GM18502 (cell line): Measurements from ENCODE around the gene PRDM16.

Experiments used
- ATAC-seq: cut with Tn5 transposase; IDR thresholded peaks from one replicate; pipeline ENCODE4 v1.9.1; 2021; ENCODE audit warnings: mild to moderate bottlenecking; ENCODE audit not compliant: unreplicated experiment, poor library complexity

PRDM16 gene

DNA sequence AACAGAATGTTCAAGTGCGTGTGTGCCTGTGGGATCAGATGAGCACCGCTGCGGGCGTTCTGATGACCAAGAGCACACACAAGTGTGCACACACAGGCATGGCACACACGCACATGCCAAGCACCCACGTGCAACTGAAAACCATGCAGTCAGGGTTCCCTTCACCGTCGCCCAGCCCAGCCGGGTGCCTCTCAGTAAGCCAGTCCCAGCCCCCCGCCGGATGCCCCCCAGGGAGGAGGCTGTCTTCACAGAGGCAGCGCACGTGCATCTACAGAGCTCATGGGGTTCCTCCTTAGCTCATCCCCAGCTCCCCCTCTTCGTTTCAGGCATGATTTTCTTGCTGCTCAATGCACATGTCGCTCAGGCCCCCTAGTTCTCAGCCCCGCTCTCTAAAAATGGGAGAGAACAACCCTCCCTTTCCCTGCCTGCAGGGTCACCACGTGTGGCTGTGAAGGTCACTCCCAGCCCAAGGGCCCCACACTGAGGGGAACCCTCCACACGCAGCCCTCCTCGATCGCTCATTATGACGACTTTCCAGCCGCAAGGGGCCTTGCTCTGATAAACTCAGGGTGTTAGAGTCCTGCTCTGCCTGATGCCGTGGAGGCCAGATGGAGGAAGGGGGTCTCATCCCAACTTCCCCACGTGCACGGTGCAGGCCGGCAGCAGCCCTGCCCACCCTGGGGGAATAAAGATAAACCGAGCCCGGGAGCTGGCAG lies 355.1 kb downstream of the PRDM16 start:
- ATAC-seq, result no peak

DNA sequence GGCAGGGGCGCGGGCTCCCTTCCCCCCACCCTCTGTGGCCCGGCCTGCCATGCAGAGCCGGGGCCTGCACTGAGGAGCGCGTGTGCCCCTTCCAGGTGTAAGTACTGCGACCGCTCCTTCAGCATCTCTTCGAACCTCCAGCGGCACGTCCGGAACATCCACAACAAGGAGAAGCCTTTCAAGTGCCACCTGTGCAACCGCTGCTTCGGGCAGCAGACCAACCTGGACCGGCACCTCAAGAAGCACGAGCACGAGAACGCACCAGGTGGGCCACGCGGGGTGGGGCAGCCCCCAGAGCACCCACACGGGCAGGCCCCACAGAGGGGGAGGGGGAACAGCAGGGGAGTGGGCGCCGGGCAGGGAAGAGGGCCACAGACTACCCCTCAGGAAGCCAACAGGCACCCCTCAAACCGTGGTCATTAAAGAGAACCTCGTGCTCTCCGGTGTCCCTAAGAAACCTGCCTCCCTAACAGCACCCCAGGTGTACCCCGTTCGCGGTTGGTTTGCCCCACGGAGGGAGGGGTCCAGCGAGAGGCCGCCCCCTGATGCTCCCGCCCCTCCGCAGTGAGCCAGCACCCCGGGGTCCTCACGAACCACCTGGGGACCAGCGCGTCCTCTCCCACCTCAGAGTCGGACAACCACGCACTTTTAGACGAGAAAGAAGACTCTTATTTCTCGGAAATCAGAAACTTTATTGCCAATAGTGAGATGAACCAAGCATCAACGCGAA lies 356.6 kb downstream of the PRDM16 start:
- ATAC-seq, result no peak

DNA sequence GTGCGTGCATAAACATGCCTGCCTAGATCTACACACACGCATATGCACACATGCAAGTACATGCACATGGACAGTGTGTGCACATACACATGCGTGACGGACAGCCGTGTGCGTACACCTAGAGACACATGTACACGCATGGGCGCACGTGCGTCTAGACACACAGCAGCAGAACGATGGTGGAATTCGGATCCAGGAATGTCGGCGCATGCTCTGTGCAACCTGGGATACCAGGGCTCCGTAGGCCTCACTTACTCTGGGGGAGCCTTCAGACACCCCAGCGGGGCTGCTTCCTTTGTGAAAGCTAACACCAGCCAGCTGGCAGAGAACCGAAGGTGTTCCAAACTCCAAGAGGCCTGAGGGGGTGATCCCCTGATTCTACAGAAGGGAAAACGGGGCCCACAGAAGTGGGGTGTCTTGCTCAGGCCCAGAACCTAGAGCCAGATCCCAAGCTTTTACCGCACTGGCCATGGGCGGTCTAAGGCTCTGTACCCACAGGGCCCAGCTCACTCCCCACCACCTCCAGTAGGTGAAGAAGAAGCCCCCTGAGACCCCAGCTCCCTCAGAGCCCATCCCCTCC lies 358.0 kb downstream of the PRDM16 start:
- no peak for ATAC-seq

DNA sequence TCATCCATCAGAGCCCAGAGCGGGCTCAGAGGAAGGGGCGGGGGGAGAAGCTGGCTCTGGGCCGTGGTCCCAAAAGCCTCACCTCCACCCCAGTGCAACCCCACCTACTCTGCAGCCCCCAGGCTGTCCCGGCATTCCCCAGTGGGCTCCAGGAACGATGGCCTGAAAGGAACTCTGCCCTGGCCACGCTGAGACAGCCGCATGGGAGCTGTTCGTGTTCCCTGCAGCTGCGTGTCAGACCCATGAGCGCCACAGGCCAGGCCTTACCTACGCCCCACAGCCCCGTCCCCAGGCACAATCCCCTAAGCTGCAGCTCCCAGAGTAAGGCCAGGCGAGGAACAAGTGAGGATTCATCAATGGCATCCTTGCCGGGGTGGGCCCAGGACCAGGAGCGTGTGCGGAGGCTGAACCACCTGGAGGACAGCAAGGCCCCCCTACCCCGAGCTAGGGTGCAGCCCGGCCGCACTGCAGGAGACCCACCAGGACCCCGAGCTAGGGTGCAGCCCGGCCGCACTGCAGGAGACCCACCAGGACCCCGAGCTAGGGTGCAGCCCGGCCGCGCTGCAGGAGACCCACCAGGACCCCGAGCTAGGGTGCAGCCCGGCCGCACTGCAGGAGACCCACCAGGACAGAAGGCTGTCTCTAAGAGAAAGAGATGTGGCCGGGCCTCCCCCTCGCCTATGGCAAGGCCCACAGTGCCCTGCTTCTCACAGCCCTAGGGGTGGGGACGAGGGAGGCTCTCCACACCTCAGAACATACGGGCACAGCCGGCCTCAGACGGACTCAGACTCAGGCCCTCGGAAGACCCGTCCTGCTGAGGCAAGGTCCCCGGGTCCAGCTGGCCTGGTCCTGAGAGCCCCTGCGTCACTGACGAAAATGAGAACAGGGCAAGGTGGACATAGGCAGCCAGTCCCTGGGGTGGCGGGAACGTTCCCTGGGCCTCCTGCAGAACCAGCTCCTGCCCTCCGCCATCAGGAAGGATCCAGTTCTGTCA lies 359.0 kb downstream of the PRDM16 start:
- no peak for ATAC-seq

DNA sequence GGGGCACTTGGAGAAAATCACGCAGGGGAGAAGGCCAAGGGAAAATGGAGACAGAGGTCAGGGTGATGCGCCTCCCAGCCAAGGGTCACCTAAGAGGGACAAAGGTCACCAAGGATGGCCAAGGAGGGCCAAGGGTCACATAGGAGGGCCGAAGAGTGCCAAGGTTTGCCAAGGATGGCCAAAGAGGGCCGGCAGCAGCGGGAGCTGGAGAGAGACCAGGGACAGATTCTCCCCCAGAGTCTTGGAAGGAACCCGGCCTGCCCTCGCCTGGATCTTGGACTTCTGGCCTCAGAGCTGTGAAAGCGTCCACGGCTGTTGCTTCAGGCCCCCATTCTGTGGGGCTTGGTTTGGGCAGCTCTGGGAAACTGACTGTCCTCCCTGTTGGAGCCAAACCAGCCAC lies 359.9 kb downstream of the PRDM16 start:
- ATAC-seq, result no peak

DNA sequence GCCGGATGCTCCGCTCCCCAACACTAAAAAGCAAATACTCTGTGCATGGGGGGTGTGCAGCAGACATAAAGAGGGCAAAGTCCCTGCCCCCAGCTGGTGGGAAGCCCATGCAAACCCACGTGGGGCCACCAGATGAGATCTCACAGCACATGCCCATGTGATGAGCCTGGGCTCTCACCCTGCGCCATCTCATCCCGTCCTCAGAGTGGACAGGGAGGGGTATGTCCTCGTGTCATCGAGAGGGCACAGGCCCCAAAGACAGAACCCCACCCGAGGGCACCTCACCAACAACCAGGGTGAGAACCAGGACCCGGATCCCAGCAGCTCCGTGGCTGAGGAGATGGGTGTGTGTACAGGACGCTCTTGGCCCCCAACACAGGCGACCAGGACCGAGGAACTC lies 360.3 kb downstream of the PRDM16 start:
- no peak for ATAC-seq

DNA sequence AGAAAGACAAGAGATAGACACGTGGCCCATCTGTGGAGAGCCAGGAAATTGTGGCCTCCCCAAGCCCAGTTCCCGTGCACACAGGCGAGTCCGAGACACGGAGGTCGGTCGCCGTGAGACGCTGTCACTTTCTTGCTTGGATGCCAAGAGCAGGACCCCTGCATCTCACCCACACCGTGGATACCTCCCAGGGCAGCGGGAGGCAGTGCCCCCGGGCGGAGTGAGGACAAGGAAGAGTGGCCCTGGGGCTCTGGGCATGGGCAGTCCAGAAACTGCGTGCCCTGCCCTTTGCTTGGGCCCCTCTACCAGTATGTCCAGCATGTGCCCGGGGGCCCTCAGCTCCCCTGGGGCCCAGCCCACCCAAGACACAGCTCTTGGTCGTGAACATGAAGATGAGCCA lies 360.8 kb downstream of the PRDM16 start:
- ATAC-seq, result no peak

DNA sequence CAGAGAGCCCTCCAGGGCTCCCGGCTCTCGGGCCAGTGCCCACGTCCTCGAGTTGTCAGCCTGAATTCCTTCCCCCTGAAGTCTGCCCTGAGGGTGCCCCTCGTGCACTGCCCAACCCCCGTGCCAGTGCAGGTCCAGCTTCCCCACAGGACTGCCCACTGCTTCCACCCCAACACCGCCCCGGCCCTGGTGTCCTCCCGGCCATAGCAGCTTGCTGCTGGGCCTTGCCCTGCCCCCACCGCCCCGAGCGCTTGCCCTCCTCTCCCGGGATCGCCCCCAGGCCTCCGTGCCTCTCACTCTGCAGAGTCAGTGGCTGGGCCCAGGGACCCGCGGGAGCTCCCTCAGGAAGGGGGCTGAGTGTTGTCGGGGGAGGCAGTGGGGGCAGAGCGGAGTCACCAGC lies 361.4 kb downstream of the PRDM16 start:
- no peak for ATAC-seq

DNA sequence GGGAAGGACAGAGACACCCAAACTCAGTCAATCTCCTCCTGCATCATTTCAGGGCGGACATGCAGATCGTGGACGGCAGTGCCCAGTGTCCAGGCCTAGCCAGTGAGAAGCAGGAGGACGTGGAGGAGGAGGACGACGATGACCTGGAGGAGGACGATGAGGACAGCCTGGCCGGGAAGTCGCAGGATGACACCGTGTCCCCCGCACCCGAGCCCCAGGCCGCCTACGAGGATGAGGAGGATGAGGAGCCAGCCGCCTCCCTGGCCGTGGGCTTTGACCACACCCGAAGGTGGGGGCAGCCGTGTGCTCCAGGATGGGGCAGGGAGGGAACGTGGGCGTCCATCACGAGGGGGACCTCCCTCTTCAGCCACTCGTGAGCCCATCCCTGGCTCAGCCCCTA lies 361.8 kb downstream of the PRDM16 start:
- ATAC-seq, result no peak

DNA sequence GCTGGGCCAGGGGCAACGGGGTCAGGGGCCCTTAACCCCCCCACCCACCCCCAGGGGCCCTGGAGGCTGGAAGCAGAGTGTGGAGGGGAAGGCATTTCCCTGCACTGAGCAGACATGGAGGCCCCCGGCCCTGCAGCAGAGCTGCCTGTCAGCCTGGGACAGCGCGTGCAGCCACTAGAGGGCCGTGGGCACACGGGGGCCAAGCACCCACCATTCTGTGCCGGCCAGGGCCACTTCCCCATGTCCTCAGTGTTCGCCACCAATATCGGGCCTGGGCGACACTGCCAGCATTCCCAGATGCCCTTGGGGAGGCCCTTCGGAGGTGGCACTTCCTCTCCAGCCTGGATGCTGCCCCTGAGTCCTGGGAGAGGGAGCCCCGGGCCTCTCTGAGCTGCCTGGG lies 362.3 kb downstream of the PRDM16 start:
- no peak for ATAC-seq

DNA sequence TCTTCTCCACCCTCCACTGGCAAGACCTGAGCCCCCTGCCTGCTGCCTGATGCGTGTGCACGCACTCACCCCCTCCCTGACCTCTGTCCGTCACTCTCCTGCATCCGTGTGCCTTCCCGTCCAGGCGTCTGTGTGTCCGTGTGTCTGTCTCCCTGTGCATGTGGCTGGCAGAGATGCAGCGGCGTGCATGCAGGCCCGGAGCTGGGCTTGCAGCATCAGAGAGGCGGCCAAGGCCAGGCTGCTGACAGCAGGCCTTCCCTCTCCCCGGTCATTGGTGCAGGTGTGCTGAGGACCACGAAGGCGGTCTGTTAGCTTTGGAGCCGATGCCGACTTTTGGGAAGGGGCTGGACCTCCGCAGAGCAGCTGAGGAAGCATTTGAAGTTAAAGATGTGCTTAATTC lies 362.7 kb downstream of the PRDM16 start:
- ATAC-seq, result no peak

DNA sequence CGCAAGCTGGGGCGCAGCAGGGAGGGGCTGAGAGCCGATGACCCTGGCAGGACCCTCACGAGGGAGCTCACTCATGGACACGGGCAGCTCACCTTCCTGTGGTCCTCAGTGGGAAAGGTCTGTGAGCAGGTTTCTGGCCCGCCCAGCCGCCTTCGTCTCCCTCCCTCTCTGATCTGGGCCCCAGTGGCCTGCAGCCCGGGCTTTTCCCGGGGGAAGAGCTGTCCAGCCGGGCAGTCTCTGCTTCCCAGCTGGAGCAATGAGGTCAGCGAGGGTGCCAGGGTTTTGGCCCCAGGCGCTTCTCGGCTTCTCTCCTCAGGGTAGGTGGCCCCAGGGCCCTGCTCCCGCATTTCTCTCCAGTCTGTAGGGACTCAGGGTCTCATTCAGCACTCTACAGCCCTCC lies 363.3 kb downstream of the PRDM16 start:
- ATAC-seq, result no peak

DNA sequence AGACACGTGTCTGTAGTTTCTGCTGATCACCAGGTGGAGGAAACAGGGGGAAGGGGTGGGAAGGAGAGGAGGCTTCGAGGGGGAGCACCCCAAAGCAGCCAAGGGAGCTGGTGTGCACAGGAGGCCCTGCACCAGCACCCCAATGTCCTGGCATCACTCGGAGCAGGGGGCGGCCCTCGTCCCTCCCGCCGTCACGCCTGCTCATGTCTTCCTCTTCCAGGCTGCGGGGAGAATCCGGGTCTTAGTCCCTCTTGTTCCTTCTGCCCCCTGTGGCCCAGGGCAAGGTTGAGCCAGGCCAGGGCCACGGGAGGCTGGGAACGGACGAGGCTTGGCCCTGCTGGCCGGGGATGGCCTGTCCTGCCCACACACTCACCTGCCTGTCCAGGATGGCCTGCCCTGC lies 364.1 kb downstream of the PRDM16 start:
- ATAC-seq, result no peak

DNA sequence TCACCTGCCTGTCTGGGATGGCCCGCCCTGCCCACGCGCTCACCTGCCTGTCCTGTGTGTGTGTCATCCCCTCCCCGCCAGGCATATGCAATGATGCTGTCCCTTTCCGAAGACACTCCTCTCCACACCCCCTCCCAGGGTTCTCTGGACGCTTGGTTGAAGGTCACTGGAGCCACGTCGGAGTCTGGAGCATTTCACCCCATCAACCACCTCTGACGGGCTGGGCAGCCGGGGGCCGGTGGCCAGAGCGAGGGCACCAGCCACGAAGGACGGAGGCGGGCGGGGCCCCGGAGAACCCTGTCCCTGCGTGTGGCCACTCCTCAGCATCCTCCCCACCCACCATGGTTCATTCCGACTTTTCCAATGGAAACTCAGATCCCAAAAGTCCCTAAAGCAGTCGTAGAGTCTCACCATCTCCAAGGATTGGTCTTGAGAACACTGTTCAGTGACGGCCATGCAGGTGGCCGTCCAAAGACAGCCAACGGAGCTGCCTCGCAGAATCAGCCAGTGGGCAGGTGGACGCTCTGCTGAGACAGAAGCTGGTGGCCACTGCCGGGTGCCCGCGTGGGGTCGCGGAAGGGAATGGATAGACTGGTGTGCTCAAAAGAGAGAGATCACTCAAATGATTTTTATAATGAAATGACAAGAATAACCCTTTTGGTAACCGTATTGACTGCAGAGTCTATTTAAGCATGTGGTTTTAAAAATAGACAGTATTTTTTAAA lies 364.8 kb downstream of the PRDM16 start:
- ATAC-seq, result no peak

DNA sequence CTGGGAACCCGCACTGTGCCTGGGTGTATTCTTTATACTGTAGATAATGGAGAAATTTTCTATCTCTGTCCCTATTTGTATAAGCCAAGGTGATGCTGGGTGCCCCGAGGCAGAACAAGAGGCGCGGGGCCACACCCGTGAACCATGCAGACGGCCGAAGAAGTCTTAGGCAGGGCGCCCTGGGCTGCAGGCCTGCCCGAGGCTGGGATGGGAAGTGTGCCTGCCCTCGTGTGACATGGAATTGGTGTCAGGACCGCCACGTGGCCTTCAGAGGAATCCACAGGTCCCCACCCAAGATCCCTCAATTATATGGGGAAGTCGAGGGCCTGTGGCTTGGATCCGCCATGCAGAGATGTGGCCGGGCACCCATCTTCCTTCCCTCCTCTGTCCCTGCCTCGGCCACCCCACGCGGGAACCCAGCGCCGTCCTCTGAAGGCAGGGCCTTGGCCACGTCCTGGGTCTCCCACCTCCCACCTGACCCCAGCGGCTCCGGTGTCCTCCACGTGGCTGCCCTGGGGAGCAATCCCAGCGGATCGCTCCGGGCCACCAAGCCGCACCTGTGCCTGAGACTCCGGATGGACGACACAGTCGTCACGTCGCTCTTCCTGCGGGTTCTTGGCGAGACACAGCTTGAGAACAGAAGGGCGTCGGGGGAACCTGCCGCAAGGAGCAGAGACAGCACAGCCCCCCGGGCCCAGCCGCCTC lies 365.6 kb downstream of the PRDM16 start:
- no peak for ATAC-seq

DNA sequence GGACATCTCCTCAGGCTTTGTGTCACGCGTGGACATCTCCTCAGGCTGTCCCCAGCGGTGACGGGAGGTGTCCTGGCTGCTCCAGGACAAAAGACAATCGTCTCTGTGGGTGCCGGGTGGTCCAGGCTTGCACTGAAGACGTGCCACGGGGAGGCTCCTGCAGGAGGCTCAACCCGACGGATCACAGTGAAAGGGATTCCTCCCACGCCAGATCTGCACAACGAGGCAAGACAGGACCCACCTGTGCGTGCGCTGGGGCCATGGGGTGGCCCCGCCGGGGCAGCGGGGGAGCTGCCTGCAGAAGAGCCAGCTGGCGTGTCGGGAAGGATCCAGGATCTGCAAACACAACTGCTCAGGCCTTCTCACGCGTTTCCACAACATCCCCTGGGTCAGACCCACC lies 366.7 kb downstream of the PRDM16 start:
- no peak for ATAC-seq

DNA sequence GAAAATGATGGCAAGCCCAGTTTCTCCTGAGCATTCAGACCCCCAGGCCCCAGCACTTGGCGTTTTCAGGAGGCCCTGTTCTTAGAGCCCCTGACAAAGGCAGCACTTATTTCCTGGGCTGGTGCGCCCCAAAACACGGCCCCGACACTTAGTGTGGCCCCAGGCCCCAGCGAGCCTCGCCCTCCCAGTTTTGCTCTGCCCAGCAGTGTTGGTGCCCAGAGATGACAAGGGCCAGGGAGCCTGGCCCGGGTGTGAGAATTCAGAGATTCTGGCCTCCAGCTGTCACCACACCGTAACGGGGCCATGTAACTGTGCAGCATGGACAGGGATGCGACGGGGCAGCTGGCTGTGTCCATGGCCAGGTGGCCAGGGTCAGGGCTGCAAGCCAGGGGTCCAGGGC lies 367.4 kb downstream of the PRDM16 start:
- ATAC-seq, result no peak

DNA sequence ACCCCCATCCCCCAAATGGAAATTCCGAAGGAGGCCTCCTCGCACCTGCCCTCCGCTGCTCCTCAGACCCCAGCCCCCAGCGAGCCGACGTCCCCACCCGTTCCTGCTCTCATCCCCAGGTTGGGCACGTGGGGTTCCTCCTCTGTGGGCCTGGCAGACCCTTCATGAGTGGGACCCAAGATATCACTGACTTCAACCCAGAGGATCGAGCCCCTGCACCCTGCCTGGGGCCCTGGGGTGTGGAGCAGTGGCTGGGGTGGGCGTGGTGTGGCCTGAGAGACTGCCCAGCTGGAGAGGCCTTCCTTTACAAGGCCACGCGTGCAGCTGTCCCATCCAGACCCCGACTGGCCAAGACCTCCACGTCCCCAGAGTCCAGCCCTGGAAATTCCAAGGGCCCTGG lies 367.9 kb downstream of the PRDM16 start:
- ATAC-seq, result no peak

DNA sequence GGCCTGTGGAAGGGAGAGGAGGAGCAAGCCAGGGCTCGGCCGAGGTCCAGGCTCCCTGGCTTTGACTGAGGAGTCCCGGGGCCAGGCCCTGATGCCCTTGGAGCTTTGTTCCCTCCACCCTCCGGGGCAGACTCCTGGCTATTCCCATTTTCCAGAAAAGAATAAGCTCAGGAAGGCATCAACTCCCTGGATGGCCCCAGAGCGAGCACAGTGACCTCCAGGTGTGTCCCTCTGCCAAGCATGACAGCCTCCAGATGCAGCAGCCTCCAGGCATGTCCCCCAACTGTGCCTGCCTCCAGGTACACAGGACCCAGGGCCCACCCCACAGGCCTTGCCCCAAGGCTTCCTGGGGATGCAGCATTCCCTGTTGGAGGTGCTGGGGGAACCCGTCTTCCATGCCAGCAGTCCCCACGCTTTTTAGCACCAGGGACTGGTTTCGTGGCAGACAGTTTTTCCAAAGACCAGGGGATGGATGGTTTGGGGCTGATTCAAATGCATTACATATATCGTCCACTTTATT lies 369.7 kb downstream of the PRDM16 start:
- ATAC-seq, result no peak
